NCI-H1436 (cell line): ENCODE results near the gene SERPINH1.

Experiments
- DNase-seq: peaks from one replicate; lab custom pipeline; 2025; lab: John Stamatoyannopoulos, UW

SERPINH1 gene

DNA sequence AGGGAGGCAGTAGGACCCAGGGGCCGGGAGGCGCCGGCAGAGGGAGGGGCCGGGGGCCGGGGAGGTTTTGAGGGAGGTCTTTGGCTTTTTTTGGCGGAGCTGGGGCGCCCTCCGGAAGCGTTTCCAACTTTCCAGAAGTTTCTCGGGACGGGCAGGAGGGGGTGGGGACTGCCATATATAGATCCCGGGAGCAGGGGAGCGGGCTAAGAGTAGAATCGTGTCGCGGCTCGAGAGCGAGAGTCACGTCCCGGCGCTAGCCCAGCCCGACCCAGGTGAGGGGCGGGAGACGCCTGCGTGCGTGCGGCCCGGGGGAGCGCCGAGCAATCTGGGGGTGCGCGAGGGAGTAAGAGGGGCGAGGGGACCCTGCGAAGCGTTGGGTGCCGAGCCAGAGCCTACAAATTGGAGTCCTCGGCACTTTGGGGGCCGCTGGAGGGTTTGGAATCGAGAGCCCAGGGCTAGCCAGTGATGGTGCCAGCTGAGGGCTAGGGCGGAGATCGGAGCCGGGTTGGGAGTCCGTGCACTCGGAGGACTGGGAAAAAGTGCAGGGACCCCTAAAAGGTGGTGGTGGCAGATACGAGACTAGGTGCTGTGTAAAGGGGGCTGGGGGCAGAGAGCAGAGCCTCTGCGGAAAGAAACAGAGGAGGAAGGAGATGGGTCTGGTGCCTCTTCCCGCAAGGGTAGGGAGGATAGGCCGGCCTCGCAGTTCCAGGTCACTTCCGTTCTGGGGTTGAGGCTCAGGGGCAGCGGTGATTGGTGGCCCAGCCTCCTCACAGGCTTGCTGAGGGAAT, at the start of gene SERPINH1:
SERPINH1 (plus strand) TSS at position 206 of the 788 bp plus-strand sequence. CDS start 4,097 bp downstream, outside the sequence.
- DNase-seq, result peak; percentile 65

DNA sequence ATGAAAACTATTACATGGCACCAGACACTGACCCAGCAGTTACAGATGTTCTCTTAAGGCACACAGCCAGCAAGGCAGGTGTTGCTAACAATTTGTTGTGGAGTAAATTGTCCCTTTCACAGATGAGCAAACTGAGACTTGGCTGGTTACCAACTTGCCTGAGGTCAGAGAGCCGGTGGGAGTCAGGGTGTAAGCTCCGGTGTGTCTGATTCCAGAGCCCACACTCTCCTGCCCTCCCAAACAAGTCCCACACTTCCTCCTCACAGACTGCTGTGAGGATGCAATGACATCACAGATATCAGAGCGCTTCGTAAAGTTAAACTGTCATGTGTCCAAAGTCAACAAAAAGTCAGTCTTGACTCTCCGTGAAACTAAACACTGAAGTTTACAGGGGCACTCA, 48.8 kb upstream of the SERPINH1 start:
- DNase-seq, result no peak

DNA sequence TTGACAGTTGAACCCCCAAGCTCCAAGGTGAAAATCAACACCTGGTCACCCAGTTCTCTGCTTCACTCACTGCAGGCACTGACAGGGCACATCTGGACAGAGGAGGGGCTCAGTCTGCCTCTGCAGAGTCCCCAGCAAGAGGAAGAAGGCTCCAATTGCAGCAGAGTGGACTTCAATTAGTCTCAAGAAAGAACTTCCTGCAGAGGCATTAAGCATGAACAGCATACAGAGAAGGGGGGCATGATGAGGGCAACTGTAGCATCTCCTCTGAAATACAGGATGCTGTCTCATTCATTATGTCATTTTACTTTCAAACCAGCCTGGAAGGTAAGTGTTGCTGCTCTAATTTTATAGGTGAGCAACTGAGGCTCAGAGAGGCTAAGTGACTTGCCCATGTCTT, 47.5 kb upstream of the SERPINH1 start:
- DNase-seq, result no peak

DNA sequence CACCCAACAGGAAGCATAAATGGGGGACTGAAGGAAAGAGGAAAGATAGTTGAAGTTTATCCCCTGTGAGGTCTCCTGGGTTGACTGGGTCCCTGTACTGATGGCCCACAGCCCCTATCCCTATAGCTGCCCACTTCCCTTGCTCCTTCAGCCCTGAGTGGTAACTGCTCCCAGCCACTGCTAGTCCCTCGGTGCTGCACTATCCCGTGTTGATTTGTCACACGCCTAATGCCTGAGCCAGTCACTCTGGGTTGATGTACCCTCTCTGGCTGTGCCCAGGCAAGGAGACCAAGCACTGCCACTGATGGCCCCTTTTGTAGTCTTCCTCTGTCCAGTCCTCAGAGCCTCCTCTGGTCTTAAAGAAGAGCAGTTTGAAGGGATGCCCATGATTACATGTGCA, 45.9 kb upstream of the SERPINH1 start:
- DNase-seq, result no peak

DNA sequence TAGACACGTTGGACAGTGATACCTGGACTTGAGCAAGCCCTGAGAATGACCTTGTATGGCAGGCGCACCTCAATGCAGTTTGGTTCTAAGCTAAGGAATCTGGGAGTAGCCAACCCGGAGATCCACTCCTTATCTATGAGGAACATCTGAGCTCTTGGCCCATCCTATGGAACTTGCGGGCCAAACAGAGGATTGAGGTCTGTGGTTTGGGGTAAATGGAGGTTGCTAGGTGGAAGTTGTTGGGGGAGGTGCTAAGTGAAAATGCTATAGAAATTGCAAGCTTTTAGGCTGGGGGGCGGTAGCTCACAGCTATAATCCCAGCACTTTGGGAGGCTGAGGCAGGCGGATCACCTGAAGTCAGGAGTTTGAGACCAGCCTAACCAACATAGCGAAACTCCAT, 45.2 kb upstream of the SERPINH1 start:
- DNase-seq, result no peak

DNA sequence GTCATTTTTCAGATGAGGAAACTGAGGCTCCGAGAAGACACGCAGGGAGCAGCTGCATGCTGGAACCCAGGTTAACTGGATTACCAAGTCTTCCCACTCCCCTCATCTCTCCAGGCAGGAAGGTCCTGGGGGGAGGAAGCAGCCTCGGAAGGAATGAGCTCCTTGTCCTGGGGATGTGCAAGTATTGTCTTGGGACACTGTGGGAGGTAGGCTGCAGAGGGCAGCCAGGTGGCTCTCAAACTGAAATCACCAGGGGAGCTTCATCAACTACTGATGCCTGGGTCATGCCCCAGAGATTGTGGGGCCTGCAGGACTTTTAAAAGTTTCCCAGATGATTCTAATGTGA, 43.9 kb upstream of the SERPINH1 start:
- no peak for DNase-seq

DNA sequence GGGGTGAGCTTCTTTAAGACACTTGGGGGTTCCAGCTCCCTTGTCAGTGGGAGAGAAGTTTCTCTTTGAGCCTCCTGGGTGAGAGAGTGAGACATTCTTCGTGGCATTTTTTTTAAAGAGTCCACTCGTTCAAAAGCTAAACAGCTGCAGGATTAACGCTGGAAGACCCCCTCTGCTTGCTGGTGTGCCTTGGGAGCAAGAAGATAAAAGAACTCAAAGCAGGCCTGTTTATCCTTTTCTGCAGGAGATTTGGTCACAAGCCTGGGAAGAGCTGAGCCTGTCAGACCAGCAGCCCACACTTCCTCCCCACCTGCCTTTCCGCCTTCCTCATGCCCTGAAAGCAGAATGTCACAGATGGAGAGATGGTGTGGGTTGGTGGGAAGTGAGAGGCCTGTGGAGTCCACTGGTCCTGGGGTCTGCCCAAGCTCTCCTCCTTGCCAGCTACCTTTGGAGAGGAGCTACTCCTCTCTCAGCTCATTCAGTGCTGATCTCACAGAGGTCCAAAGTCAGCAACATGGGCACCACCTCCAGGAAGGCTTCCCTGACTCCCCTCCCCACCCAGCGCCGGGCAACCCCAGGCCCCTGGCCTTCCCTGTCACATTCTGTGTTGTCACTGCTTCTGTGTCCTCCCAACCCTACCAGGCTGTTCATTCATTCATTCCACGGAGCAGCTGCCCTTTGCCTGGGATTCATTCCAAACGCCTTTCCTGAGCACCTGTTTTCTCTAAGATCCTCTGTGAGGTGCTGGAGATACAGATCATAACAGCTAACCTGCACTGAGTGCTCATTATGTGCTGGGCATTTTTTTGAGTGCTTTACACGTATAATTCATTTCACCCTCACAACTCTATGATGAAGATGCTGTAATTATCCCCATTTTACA, 43.0 kb upstream of the SERPINH1 start:
- no peak for DNase-seq

DNA sequence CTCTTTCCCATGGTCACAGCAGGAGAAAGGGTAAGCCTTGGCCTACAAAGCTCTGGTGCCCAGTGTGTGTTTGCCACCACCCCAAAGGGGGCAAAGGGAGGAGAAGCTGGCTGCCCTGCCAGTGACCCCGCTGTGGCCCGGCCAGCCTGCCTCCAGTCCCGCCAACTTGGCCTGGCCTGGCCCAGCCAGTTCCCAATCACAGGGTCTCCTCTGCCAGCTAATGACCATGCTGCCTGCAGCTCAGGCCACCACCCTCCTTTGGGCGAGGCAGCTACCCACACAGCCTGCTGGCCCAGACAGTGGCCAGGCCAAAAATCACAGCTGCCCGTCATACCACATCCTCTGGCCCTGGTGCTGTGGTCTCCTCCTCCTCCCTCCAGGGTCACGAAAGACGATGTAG, 41.4 kb upstream of the SERPINH1 start:
- no peak for DNase-seq

DNA sequence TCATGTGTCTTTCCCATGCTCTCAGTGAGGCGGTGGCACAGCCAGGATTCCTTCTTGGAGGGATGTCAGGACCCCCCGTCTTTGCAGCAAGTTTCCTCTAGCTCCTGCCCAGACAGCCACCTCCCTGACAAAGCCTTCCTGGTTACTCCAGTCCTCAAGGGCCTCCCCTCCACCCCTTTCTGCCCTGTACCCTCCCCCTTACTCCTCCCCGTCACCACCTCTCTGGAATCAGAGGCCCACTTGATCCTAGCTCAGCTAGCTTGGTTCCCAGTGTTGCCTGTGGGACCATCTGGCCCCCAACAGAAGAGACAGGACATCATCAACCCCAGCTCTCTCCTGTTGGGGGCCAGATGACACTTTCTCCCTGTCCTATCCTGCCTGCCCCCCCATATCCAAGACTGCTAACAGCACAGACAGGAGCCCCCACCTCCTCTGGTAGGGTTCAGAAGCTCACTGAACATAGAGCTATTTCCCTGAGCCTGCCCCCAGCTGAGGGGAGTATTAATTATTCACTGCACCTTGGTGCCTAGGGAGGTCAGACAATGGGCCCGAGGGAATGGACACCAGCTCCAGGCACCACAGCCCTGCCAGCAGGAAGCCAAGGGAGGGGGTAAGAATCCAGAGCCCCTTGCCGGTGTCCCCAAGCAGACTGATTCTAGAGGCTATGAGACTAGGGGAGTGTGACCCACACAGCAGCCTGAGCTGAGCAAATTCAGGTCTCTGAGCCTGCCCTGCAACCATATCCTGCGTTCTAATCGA, 39.6 kb upstream of the SERPINH1 start:
- no peak for DNase-seq

DNA sequence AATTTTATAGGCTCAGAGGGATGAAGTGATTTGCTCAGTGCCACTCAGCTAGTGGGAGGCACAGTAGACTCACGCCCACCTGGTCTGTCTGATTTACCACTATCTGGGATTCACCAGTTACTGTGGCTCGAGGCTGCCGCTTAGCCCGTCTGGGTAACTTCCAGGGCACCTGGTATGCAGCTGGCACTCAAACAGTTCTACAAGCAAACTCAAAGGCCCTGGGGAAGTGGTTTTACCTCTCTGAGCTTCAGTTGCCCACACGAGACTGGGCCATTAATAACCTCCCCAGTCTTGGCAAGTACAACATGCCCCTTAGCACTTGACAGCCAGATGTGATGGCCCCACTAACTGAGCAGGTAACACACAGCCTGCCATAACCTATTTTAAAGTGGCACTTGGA, 38.9 kb upstream of the SERPINH1 start:
- DNase-seq, result no peak

DNA sequence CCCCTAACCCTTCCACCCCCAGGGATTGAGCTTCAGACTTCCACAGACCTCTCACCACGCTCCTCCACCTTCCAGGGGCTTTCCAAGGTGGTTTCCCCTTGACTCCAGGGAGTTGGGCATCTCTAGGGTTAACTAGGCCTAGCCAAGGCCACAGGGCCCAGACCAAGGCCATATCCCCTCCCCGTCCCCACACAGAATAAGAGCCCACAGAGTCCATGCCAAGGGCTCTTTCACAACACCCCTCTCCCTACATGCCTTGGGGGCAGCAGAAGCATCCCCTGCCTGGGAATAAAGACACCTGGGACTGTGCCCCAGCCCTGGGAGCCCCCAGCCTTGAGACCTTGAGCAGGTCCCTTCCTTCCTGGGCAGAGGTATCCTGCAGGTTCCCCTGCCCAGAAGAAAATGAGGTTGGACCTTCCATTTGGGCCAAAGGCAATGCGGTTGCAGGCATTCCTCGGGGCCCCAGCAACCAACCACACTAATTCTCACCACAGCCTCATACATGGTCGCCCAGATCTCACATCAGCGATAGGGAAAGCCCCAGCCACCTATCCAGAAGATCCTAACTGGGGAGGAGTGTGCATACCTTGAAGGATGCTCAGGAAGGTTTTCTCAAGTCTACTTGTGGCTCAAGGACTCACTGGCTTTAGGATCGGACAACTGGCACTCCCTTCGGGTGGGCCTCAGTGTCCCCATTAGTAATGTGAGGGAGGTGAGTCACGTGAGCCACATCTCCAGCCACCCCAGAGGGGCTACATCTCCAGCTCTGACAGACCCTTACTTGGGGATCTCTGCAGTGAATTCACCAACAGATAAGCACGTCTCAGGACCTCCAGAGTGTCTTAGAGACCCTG, 38.0 kb upstream of the SERPINH1 start:
- DNase-seq, result no peak

DNA sequence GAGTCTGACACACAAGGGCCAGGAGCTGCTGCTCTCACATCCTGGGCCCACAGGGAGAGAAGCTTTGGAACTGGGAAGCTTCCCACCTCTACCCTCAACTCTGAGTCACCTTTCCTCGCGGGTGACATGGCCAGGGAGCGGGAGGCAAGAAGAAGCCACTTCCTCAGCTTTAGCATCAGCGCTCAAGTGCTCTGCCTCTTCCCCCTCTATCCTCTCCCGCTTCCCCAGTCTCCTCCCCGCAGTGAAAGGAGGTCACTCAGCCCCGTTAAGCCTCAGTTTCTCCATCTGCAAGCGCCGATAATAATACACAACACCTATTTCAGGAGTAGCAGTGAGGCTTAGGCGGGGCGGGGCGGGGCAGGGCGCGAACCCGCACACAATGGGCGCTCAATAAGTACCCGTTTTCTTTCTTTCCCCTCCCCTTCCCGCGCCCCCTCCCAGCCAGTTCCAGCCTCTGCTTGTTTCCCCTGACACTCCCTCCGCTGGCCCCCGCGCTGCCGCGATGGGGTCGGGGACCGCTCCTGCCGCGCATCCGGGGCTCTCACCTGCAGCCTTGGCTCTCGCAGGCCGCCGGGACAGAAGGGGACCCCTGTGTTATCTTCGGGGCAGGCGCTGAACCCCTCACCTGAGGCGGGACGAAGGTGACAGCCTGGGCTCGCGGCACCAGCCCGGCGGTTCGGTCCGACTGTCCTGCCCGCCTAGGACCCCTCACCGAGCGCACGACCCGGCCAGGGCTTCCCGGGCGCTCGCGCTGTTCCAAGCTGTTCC, 37.2 kb upstream of the SERPINH1 start:
- DNase-seq, result no peak

DNA sequence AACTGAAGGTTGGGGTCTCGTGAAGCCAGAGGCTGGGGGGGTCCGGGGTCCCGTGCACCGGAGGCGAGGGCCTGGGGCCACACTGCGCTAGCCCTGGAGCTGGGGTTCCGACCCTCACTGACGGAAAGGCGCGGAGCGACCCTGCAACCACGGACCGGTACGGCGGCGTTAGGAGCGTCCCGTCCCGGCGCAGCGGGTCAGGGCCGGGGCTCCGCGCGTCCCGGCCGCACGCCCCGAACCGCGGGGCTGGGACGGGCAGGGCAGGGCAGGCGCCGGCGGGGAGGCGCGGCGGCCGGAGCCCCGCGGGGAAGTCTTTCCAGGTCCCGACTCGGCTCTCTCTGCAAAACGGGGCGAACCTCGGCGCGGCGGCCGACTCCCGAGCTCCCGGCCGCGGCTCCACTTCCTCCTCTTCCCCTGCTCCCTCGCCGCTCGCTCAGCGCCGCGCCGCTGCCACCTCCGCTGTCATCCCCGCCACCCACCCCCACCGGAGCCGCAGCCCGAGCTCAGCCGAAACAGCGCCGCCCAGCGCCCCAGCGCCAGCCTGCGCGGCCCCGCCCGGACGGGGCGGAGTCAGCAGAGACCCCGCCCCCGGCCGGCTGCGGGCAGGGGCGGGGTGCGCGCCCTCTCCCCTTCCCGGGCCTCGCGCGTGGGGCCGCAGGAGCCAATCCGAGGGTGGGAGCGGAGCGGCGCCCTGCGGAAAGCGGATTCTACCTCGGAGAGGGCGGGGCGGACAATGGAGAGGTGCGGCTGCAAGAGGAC, 36.4 kb upstream of the SERPINH1 start, which contains the start of gene GDPD5:
GDPD5 (minus strand) TSS at position 509 of the 759 bp plus-strand sequence. CDS start 48,206 bp downstream, outside the sequence.
- DNase-seq, result peak; percentile 86

DNA sequence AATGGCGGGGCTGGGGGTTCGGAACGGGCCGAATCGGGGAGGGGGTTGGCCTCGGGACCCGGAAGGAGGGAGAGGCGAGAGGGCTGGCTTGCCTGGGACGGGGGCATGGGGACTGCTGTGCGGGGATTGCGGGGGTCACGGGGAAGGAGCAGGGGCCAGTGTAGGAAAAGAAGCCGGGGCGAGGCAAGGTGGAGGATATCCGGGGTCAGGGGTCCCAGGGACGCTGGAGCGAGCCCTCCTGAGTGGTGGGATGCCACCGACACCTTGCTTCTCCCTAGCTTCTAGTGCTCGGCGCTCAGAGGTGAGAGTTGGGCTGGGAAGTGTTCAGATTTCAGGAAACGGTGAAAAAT, 35.9 kb upstream of the SERPINH1 start:
- no peak for DNase-seq

DNA sequence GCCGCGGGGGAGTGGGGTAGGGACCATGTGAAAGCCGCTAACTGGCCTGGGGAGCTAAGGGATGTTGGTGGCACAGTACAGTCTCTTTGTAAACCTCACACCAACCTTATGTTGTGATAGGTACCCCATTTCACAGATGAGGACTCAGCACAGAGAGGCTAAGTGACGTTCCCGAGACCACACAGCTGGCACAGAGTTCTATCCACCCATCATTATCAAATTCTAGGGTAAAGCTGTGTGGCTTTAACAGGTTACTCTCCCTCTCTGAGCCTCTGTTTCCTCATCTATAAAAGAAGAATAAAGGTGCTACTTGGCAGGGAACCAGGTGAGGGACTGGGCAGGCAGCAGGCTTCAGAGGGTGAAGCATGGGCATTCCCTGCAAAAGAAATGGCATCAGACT, 34.9 kb upstream of the SERPINH1 start:
- DNase-seq, result no peak

DNA sequence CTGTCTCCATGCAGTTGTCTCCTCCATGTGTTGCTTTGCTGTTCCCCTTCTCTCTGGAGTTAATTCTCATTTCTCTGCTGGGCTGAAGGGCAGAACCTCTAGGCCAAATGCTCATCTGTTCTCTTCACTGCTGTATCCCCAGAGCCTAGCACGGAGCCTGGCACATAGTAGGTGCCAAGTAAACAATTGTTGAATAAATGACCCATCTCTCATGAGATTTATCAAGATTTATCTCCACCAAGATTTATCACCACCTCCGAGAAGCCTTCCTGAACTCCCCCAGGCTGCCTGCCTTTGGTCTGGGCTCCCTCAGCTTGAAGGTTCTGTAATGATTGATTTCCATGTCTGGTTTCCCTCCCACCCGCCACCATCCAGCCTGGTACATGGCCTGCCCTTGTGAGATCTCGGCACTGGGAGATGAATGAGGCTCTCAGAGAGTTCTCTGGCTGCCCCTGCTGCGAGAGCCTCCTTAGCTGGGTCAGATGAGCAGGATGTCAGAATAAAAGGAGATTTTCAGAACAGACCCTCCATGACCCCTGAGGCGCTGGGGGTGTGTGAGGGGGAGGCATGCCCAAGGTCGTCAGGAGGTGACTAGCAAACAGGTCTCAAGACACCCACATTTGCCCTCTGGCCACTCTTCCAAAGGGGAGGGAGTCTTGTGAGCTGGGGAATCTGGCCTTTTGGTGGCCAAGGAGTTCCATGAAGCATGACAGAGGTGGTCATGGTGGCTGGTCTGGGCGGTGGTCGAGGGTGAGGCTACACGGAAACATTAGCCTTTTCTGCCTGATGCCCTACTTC, 33.9 kb upstream of the SERPINH1 start:
- no peak for DNase-seq

DNA sequence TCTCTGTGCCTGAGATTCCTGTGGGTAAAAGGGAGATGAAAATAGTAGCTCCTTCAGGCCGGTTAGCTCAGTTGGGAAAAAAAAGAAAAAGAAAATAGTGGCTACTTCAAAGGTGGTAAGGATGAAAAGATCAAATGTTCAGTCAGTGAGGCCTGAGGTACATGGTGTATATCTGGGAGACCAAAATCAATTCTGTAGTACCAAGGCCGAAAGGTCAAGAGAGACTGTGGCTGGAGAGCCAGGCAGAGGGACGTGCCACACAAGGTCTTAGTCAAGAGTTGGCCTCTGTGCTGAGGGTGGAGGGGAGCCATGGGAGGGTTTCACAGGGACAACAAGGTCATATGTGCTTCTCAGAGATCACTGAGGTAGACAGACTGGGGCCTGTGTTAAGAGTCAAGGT, 31.5 kb upstream of the SERPINH1 start:
- DNase-seq, result no peak

DNA sequence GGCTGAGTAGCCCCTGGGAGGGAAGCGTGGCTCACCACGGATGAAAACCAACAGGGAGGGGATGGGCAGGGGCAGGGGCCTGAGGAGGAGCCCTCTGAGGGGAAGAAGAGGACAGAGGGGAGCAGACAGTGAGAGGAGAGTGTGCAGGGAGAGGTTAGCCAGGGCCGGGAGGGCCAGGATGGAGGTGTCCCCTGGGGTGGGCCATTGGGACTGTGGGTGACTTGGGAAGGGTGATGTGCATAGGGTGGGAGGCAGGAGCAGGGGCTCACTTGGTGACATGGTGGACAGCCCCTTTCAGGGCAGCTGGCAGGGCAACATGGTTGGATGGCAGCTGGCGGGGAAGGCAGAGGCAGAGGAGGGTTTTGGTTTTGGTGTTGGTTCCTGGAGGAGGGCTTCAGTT, 30.7 kb upstream of the SERPINH1 start:
- no peak for DNase-seq
